KG1 (cell line): ENCODE data around the gene ZBTB45.

Experiments used
- DNase-seq: peaks from one replicate; lab custom pipeline; 2025; lab: John Stamatoyannopoulos, UW

Gene ZBTB45

DNA sequence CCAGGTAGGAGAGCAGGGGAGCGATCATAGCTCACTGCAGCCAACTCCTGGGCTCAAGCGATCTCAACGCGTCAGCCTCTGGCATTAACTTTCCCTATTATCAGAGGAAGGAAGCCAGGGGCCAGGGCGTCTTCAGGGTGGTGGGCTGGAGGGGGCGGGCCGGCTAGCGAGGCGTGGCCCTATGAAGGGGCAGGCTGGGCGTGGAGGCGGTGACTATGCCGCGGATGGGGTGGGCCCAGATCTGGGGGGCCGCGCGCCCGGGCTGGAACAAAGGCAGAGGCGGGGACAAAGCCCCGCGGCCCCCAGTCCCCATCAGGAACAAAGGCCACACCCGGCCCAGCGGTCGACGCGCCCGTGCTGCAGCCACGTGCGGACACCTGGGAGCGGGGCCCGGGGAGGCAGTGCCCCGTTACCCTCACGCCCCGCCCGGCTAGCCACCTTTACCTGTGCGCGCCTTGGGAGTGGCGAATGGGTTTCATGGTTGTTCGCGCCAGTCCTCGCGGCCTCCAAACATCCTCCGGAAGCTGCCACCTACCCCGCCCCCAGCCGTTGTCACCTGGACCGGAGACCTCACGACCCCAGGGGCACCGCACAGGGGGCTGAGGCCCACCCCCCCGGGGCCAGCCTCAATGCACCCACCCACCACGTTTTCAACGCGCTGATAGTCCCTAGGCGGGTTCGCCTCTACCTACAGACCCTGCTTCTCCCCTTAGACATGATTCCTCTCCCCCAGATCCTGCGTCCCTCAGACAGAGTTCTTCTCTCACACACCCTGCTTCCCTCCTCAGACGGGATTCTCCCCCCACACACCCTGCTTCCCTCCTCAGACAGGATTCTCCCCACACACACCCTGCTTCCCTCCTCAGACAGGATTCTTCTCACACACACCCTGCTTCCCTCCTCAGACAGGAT lies 18.9 kb upstream of the ZBTB45 start:
- no peak for DNase-seq

DNA sequence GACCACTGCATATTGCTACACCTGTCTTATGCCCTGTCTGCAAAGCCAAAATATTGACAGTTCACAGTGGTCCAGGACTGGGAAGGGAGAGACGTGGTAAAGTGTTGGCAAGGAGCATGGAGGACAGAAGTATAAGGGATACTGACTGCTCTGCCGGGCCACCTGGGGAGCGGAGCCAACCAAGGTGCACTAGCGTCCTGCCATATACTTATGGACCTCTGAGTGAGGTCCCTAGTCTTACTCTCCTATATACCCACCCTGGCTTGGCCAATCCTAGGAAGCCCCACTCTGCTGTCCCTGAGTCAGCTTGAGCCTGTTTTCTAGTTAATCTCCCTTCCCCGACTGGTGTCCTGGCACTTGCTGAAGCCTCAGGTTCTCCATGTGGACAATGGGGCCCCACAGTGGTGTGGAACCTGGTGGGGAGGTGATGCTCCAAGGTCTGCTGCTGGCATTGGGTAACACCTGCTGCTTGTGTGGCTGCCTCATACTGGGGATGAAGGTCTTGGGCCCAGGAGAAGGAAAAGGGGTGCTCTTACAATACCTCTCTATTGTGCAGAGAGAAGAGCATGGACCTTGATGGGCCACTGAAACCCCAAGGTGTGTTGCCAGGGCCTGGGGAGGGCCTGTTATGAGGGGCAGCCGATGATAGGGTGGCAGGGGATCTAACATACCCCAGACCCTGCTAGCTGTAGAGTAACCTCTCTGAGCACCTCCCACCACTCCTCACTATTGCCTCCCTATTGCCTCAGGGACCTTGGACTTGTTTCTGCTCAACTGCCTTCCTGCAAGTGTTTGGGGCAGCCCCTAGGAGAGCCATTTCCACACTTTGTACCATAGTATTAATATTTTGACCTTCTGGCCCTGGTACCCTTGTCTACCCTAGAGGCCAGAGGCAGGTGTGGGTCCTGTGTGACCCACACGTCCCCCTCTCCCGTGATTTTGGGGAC lies 17.5 kb upstream of the ZBTB45 start:
- no peak for DNase-seq

DNA sequence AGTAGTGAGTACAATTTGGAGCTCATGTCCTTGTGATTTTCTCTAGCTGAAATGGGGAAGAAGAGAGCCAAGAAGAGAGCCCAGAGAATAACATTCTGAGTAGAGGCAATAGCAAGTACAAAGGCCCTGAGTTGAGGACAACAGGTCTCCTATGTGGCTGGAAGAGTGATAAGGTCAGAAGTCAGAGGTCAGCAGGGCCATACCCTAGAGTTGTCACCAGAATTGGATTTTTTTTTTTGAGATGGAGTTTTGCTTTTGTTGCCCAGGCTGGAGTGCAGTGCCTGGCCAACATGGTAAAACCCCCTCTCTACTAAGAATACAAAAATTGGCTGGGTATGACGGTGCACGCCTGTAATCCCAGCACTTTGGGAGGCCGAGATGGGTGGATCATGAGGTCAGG lies 16.2 kb upstream of the ZBTB45 start:
- no peak for DNase-seq

DNA sequence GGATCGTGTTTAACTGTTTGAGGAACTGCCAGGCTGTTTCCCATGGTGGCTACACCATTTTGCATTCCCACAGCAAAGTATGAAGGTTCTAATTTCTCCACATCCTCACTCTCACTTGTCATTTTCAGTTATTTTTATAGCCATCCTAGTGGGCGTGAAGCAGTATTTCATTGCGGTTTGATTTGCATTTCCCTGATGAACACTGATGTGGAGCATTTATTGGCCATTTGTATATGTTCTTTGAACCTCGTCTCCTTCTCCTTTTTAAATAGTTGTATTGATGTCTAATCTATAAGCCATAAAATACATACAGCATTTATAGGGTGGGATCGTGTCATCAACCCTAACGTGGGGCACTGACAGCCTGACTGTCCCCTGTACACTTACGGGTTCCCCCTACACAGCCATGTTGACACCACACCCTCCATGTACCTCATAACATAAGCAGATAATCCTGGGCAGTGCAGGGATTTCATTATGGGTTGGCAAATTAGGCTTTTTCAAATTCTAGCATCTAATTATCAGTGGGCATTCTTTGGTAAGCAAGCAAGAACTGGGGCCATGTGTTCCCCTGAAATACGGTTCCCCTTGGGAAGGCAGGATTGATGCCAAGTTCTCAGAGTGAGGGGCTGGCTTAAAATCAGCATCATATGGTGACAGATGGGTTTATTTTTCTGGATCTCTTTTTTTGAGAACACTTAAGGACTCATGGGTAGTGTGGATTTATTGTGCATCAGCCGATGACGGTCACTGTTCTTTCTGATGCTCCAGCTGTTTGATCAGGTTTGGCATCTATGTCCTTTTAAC lies 11.6 kb upstream of the ZBTB45 start:
- DNase-seq: no peak

DNA sequence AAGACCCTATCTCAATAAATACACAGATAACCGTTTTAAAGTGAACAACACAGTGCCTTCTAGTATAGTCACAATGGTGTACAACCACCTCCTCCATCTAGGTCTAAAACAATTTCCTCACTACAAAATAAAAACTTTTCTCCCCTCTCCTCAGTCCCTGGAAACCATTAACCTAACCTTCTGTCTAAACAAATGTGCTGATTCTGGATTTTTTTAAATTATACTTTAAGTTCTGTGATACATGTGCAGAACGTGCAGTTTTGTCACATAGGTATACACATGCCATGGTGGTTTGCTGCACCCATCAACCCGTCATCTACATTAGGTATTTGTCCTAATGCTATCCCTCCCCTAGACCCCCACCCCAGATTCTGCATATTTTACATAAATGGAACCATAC lies 9.8 kb upstream of the ZBTB45 start:
- no peak for DNase-seq

DNA sequence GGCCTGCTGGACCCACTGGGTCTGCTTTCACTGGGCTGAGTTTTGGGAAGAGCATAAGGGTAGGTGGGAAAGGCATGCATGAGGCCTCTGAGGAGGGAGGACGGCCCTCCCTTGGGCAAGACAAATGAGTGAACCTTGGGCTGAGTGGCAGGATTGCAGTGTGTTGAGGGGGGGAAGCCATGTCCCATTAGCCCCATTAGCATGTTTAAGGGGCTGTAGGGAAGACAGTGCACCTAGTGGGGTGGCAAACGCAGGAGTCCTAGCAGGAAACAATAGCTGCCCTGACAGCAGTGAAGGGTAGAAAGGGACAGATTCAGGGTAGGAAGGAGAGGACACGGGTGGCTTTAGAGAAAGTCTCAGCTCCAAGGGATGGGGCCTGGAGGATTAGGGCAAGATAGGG lies 3.1 kb upstream of the ZBTB45 start:
- DNase-seq: no peak

DNA sequence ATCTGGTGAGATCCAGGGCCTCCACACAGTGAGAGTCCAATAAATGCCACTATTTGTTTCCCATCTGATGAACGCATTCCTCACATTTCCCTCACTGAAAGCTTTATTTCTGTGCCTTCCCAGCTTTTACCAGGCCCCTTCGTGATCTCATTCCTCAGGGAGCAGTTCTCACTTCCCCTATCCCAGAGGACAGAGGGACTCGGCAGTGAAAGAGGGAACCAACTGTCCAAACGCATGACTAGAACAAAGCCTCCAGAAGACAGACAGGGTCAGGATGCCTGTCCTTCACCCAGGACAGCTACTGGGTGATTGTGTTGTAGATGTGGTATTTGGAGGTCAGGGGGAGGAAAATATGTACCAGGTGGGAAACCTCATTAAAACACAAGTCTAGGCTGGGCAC lies 2.0 kb upstream of the ZBTB45 start:
- DNase-seq: no peak

DNA sequence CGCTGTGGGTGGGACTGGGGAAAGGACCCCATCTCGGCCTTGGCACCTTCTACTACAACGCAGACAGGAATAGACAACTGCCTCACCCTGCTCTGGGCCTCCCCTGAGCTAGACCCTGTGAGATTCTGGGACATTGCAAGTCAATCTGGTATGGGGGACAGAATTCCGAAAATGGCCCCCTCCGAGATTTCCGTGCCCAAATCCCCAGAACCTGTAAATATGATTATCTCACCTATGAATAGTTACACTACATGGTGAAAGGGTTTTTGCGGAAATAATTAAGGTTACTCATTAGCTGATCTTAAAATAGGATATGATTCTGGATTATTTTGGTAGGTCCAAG lies 618 bp upstream of the ZBTB45 start:
- no peak for DNase-seq

DNA sequence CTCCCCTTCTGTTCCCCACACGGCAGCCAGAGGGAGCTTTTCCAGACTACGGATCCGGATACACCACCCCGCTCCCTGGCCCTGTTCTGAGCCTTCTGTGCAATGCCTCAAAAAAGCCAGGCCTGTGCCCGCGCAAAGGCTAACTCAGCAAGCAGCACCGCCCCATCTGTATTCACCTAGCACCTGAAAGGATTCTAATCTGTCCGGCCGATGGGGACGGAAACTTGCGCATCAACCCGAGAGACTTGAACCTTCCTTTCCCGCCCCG lies 589 bp downstream of the ZBTB45 start:
- DNase-seq: peak; percentile 83

DNA sequence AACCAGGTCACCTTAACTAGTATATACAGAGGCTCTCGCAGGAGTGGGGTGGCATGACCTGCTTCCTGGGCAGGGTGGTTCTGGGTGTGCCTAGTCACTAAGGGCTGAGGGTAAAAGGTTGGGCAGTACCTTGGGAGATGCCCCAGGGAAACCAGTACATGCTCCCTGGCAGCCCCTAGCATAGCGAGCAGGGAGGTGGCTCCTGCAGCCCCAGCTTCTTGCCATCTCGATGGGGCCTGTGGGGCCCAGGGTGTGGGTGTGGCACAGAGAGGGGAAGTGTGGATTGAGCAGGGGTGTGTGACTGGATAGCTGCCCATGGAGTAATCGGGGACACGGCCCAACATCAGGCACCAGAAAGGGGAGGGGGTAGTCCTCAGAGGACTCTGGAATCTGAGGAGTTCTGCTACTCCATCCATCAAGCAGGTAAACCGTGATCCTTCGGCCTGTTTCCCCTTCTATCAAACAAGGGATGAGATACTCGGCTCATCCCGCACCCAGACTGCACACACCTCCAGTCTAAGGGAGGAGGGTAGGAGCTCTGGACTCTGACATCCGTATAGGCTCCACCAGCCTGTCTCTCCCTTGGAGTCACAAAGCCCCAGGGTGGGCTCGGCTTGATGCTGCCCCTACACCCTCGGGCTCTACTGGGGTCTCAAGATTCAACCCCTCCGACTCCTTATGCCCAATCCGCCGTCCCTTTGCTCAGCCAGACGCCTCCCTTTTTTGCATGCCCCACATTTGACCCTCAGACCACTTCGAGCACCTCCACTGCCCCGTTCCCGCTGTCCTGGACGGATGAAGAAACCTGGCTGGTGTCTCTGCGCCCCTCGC lies 1.1 kb downstream of the ZBTB45 start:
- no peak for DNase-seq

DNA sequence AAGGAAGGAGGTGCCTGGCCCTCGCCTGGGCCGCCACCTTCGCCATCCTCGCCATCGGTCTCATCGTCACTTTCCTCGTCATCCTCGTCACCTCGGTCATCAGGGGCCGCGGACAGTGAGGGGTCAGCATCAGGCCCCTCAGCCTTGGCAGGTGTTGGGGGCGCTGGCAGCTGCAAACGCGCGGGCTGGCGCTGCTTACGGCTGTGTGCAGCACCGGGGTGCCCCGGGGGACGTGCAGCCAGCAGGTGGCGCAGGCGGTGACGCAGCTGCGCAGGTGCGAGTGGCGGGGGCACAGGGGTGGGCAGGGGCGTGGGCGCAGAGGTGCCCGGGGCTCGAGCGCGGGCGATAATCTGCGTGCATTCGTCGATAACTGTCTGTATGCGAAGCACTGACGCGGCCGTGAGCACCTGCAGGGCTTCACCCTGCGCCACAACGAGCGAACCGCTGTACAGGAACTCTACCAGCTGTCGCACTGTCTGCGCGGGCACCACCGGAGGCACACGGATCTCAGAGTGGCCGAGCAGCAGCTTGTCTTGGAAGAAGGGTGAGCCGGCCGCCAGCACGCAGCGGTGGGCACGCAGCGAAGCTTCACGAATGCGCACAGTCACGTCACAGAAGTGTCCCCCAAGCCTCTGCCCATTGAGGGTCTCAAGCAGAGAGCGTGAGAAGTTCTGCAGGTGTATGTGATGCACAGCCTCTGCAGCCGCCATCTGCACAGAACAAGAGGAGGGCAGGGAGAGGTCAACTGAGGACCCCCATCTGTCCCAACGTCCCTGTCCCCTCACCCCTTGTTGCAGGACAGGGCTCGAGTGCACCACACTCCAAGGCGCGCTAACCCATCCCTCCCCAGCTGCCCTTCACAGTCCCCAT lies 2.4 kb downstream of the ZBTB45 start:
- DNase-seq: no peak

DNA sequence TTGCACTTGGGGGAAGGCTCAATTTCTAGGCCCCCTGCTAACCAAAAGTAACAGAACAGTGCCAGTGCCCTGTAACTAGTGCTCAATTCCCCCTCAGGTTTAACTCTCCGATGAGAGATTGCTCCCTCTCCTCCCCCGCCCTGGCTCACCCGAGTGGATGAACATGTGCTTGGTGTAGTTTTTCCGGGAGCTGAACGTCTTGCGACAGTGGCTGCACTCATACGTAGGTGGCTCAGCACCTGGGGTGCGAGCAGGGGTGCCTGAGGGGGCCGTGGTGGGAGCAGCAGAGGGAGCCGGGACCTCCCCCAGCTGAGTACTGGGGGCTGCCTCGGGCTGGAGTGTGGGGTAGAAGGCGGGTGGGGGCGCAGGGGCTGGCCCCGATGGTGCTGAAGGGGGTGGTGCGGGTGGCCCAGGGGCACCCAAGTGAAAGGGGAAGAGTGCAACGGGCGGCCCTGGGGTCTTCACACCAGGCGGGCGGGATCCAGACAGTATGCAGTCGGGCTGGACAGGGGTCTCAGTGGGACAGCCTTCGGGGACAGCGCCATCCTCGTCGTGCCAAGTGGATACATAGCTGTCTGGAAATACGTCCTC lies 3.3 kb downstream of the ZBTB45 start:
- no peak for DNase-seq

DNA sequence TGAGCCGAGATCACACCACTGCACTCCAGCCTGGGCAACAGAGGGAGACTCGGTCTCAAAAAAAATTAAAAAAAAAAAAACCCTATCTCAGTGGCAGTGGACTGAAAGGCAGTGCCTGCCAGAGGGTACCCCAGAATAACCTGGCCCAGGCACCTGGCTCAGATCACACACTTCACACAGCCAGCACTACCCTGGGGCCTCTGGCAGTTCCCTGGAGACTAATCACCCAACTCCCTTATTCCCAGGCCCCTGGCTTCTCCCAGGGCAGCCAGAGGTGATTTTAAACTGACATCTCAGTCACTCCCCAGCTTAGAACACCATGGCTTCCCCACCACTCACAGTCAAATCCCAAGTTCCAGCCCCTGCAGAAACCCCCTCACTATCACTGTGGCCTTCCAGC lies 4.4 kb downstream of the ZBTB45 start:
- DNase-seq: no peak

DNA sequence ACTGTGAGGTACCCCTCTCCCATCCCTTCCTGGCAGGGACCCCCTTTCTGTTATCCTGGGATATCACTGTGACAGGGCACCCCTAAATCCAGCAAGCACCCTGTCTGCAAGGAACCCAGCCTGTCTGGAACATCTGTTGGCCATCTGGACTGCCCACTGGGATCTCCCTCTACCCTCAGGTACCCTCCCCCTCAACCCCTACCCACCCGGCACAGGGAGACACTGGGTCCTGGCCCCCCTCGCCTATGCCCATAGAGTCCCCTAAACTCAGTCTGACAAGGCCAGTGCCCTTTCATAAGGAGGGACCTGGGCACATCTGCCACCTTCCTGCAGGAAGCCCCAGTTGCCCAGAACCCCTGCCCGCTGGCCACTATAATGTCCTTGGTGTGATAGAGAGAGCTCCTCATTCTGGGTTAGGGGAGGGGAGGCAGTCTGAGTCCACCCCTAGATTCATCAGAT lies 5.0 kb downstream of the ZBTB45 start:
- DNase-seq: no peak

DNA sequence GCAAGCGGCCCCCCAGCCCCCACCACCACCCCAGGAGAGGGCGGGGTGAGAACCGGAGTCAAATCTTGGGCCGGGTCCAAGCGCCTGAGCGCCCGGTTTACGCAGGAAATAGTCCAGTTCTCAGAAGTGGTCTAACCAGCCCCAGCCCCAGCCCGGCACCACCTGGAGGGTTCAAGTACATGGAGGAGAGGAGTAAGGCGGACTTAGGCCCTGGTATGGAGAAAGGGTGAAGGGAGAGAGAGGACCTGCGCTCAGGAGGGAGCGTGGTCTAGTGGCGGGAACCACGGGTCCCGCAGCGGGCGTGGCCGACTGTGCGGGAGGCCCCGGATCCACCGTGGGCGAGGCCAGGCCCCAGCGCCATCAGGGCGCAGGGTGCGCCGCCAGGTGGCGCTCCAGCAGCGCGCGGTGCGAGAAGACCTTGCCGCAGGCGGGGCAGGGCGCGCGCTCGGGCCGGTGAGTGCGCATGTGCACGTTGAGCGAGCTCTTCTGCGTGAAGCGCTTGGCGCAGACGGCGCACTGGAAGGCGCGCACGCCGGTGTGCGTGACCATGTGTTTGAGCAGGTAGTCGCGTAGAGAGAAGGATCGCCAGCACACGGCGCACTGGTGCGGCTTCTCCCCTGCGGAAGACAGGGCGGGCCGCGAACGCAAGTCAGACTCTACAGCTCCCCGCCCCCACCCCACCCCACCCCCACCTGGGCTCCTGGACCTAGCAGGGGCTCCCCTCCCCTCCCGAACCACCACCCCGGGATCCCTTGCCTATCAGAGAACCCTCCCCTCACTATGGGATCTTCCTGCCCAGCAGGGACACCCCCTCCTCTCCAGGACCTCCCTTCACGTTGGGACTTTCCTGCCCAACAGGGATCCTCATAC lies 5.7 kb downstream of the ZBTB45 start:
- peak; percentile 93 for DNase-seq

DNA sequence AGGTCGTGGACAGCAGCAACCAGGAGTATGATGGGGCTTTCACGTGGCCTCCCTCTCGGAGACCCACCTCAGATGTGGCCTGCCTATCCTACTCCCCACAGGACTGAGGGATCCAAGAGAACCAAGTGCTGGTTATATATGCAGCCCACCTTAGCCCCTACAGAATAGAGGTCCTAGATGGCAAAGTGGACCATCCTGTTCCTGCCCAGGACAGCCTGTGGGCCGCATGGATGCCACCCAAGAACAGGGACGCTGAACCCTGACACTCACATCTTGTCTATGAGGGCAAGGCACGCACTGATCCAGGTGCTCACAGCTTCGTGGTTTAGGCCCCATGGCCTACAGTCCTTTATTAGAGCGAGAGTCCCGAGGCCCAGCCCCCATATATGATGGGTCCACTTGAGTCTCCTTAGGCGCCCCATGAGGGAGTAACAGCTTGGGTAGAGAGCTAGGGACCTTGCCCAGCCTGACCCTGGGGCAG lies 6.4 kb downstream of the ZBTB45 start:
- DNase-seq: no peak

DNA sequence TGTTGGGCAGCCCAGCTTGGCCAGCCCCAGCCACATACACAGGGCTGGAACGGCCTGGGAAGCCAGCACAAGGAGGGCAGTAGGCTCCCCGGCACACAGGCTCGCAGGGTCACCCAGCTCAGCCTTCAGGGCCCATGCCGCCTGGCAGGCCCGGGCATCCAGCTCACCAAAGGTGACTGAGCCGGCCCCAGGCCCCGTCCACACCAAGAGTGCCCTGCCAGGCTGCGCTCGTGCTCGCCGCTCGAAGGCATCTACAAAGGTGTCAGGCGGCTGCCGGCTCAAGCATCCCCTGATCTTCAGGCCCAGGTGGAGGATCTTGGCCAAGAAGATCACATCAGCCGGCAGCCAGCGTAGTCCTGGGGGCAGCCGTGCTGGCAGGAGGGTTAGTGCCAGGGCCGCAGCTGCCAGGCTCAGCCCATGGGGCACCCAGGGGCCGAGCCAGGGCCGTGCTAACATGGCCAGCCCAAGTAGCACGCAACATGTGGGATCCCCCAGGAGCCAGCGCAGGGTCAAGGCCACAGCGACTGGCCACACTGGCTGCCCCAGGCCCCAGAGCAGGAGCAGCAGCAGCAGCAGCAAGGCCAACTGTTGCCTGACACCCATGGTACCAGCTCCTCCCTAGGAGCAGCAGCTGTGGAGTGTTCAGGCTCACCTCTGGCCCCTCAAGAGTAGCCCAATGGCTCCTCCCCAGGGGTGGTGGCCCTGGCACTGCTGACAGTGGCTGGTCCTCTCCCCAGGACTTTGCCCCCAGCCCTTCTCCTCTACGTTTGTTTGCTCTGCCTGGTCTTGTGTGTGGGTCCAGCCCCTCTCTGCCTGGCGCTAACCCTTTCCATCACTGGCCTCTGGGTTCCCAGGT lies 8.0 kb downstream of the ZBTB45 start, which contains the start of gene SLC27A5:
TSS of gene SLC27A5 (minus strand) at position 640 of the 856 bp plus-strand sequence. CDS start at position 603, 37 bp downstream.
- no peak for DNase-seq
